Adipocyte (in vitro differentiated cells): ENCODE results near the gene EPB41.

Experiments used
- DNase-seq: peaks from one replicate; pipeline ENCODE4 v3.0.0-alpha.2; 2015; ENCODE audit warnings: low read depth
- H3K27me3 ChIP-seq: replicated peaks from 2 replicates; pipeline ENCODE4 v1.7.0; 2013; ENCODE audit warnings: mild to moderate bottlenecking, low read length, moderate library complexity; ENCODE audit not compliant: control insufficient read depth, insufficient read depth
- H3K36me3 ChIP-seq: 2 replicates; pipeline ENCODE4 v1.7.0; 2013; ENCODE audit warnings: low read length, mild to moderate bottlenecking, moderate library complexity; ENCODE audit not compliant: control insufficient read depth, insufficient read depth, severe bottlenecking
- H3K4me1 ChIP-seq: 2 replicates; pipeline ENCODE4 v1.7.0; 2013; ENCODE audit warnings: mild to moderate bottlenecking, low read length, moderate library complexity; ENCODE audit not compliant: control insufficient read depth, insufficient read depth
- H3K4me3 ChIP-seq: 2 replicates; pipeline ENCODE4 v1.7.0; 2013; ENCODE audit warnings: mild to moderate bottlenecking, low read length, moderate library complexity
- H3K9ac ChIP-seq: 2 replicates; pipeline ENCODE4 v1.7.0; 2013; ENCODE audit warnings: mild to moderate bottlenecking, low read length, moderate library complexity
- H3K9me3 ChIP-seq: 2 replicates; pipeline ENCODE4 v1.7.0; 2013; ENCODE audit warnings: mild to moderate bottlenecking, low read length, moderate library complexity; ENCODE audit not compliant: control insufficient read depth

Gene EPB41

GRCh38 chr1:28893403-28894102 is 20.8 kb upstream of the EPB41 start:
- no peaks in the 10 kb centered on the region for H3K9me3 ChIP-seq
- peak; percentile 64 for DNase-seq
- peaks cover 7% of the 10 kb centered on the region for H3K4me1 ChIP-seq
- no peaks in the 10 kb centered on the region for H3K27me3 ChIP-seq
- H3K36me3 ChIP-seq = no peaks in the 10 kb centered on the region
- no peak overlapping the region for H3K4me3 ChIP-seq
- no peak overlapping the region for H3K9ac ChIP-seq

- H3K4me3 ChIP-seq = no peak overlapping the region
- H3K4me1 ChIP-seq = peaks cover 14% of the 10 kb centered on the region
These were observed 19.6 kb upstream of the EPB41 start for GRCh38 chr1:28894785-28895184.

GRCh38 chr1:28895896-28896608 is 18.3 kb upstream of the EPB41 start:
- no peaks in the 10 kb centered on the region for H3K9me3 ChIP-seq
- H3K27me3 ChIP-seq = no peaks in the 10 kb centered on the region
- H3K36me3 ChIP-seq = no peaks in the 10 kb centered on the region
- H3K9ac ChIP-seq = no peak overlapping the region
- H3K4me1 ChIP-seq = peaks cover 14% of the 10 kb centered on the region
- no peak overlapping the region for H3K4me3 ChIP-seq
- DNase-seq = no peak

More at GRCh38 chr1:28894785-28895184, 19.6 kb upstream of the EPB41 start:
- Histone ChIP-seq H3K27me3 (no peaks in the 10 kb centered on the region), H3K9ac (no peak overlapping the region), H3K36me3 (no peaks in the 10 kb centered on the region), H3K9me3 (no peaks in the 10 kb centered on the region)
- DNase-seq = no peak

DNA sequence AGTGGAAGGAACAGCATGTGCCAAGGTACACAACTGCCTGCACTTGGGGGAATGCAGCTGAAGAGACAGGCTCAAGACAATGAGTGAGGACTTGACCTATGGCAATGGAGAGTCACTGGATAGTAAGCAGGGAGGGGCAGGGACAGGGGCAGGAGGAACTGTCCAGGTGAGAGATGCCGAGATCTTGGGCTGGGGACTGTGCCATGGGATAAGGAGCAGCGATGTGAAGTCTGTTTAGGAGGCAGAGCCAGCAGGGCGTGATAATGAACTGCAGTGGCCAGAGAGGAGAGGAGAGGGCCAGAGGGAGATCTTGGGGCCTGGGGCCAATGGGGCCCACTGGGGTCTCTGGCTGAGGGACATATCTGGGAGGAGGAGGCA is 17.8 kb upstream of the EPB41 start:
- H3K4me3 ChIP-seq = no peak overlapping the region
- H3K4me1 ChIP-seq = peaks cover 14% of the 10 kb centered on the region
- H3K9me3 ChIP-seq = no peaks in the 10 kb centered on the region
- no peaks in the 10 kb centered on the region for H3K36me3 ChIP-seq
- no peak overlapping the region for H3K9ac ChIP-seq
- no peaks in the 10 kb centered on the region for H3K27me3 ChIP-seq
- no peak for DNase-seq

GRCh38 chr1:28897789-28898188 is 16.6 kb upstream of the EPB41 start:
- H3K36me3 ChIP-seq = no peaks in the 10 kb centered on the region
- peaks cover 14% of the 10 kb centered on the region for H3K4me1 ChIP-seq
- no peak for DNase-seq
- no peak overlapping the region for H3K4me3 ChIP-seq
- H3K9ac ChIP-seq = no peak overlapping the region
- H3K27me3 ChIP-seq = no peaks in the 10 kb centered on the region
- no peaks in the 10 kb centered on the region for H3K9me3 ChIP-seq

DNA sequence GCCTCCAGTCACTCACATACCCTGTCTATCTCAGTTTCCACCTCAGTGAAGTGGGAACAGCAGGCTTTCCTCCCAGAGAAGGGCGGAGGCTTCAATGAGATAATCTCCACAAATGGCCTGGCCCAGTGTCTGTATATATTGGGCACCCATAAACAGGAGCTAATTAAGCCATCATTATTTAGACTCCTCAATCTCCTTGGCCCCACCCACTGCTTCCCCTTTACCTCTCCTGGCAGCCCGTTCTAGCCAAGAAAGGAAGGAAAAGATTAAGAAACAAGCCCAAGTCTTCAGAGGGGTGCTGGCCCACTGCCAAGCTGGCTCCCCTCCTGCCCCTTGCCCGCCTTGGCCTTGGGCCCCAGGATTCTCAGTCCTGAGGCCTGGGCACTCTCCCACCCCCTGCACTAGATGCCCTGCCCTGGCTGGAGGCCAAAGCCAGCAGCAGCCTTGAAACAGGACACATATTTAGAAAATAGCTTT is 15.9 kb upstream of the EPB41 start:
- Histone ChIP-seq H3K27me3 (no peaks in the 10 kb centered on the region), H3K4me3 (no peak overlapping the region), H3K36me3 (no peaks in the 10 kb centered on the region), H3K9ac (no peak overlapping the region), H3K9me3 (no peaks in the 10 kb centered on the region), H3K4me1 (peaks cover 14% of the 10 kb centered on the region)
- no peak for DNase-seq

GRCh38 chr1:28899267-28899666 is 15.1 kb upstream of the EPB41 start:
- no peaks in the 10 kb centered on the region for H3K36me3 ChIP-seq
- no peak overlapping the region for H3K4me3 ChIP-seq
- no peak for DNase-seq
- H3K9ac ChIP-seq = no peak overlapping the region
- no peaks in the 10 kb centered on the region for H3K27me3 ChIP-seq
- peaks cover 14% of the 10 kb centered on the region for H3K4me1 ChIP-seq
- no peaks in the 10 kb centered on the region for H3K9me3 ChIP-seq

- Histone ChIP-seq H3K27me3 (no peaks in the 10 kb centered on the region), H3K4me3 (no peak overlapping the region), H3K4me1 (peaks cover 14% of the 10 kb centered on the region), H3K36me3 (no peaks in the 10 kb centered on the region), H3K9ac (no peak overlapping the region), H3K9me3 (no peaks in the 10 kb centered on the region)
- no peak for DNase-seq
These were observed 13.8 kb upstream of the EPB41 start for GRCh38 chr1:28900562-28900961.

GRCh38 chr1:28902738-28903137 is 11.6 kb upstream of the EPB41 start:
- Histone ChIP-seq H3K27me3 (no peaks in the 10 kb centered on the region), H3K9ac (no peak overlapping the region)

GRCh38 chr1:28905921-28906666 is 8.3 kb upstream of the EPB41 start:
- no peaks in the 10 kb centered on the region for H3K27me3 ChIP-seq
- H3K4me1 ChIP-seq = no peaks in the 10 kb centered on the region
- no peak overlapping the region for H3K4me3 ChIP-seq
- DNase-seq = no peak
- no peak overlapping the region for H3K9ac ChIP-seq
- H3K36me3 ChIP-seq = no peaks in the 10 kb centered on the region
- H3K9me3 ChIP-seq = no peaks in the 10 kb centered on the region

More at GRCh38 chr1:28902738-28903137, 11.6 kb upstream of the EPB41 start:
- H3K36me3 ChIP-seq = no peaks in the 10 kb centered on the region
- H3K4me3 ChIP-seq = no peak overlapping the region
- no peaks in the 10 kb centered on the region for H3K9me3 ChIP-seq
- DNase-seq = no peak
- peaks cover 14% of the 10 kb centered on the region for H3K4me1 ChIP-seq

DNA sequence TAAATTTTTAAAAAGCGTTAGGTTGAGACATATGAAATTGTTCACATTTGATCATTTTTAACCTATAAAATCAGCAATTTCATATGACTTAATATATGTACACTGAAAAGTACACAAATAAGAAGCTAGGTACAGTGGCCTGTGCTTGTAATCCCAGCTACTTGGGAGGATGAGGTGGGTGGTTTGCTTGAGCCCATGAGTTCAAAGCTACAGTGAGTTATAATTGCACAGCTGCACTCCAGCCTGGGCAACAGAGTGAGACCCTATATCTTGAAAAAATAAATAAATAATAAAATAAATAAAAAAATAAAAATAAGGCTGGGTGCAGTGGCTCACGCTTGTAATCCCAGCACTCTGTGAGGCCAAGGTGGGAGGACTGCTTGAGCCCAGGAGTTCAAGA is 5.2 kb upstream of the EPB41 start:
- Histone ChIP-seq H3K36me3 (no peaks in the 10 kb centered on the region), H3K4me3 (no peak overlapping the region), H3K4me1 (peaks cover 3% of the 10 kb centered on the region), H3K9ac (no peak overlapping the region), H3K27me3 (no peaks in the 10 kb centered on the region), H3K9me3 (no peaks in the 10 kb centered on the region)
- DNase-seq = no peak
